Vagina (tissue), 2 donors: Measurements from ENCODE around the gene CDIP1.

Experiments used
- CTCF ChIP-seq, 3 experiments: fragments of 450-650 bp in 2 of 3; fragments of 200-600 bp in 1 of 3; sonication (generic) in 1 of 3; IDR thresholded peaks; one replicate each; pipeline ENCODE4 v1.5.1; 2017 to 2019; ENCODE audit warnings: antibody characterized with exemption in 3 of 3, mild to moderate bottlenecking in 2 of 3, moderate library complexity in 2 of 3
- POLR2A ChIP-seq, 2 donors: fragments of 450-650 bp; IDR thresholded peaks; one replicate each; pipeline ENCODE4 v1.6.1; 2017; ENCODE audit warnings: antibody characterized with exemption in 2 of 2, mild to moderate bottlenecking in 2 of 2, moderate library complexity in 2 of 2
- POLR2AphosphoS5 ChIP-seq, 2 donors: sonication (generic); formaldehyde crosslinking; IDR thresholded peaks; one replicate each; pipeline ENCODE4 v1.9.0; 2017; ENCODE audit warnings: antibody characterized with exemption in 2 of 2, mild to moderate bottlenecking in 2 of 2, low read depth in 1 of 2; ENCODE audit not compliant: insufficient read depth in 1 of 2

- TF ChIP-seq CTCF (IDR thresholded peaks at IDR 0.05) (no peak), POLR2A (IDR thresholded peaks at IDR 0.05) (no peak), POLR2AphosphoS5 (IDR thresholded peaks at IDR 0.05; ENCODE audit: insufficient read depth in 1 of 2, low read depth in 1 of 2) (no peak)
Observed at GRCh38 chr16:4460936-4461249, 77.7 kb downstream of the CDIP1 start.
